Right renal cortex interstitium (tissue), 3 donors: ENCODE measurements around the gene KLHL3. TPM values are rescaled to one million over a fixed set of nuclear protein-coding genes. Genes with fewer than 3 reads are reported as not detected.
"Not testable (repeated sequence)": the region's sequence is repeated elsewhere in the genome, so short reads cannot be mapped to it uniquely, and the experiment has no call there.

ENCODE experiments used
- DNase-seq, 3 donors: peaks; one replicate each; pipeline ENCODE4 v3.0.0-alpha.2; 2013; ENCODE audit warnings: low read depth in 3 of 3, low spot score in 2 of 3
- polyA plus RNA-seq, 3 donors: library from polyadenylated mRNA; unstranded; fragments of 120-200 nt; gene quantifications; one replicate each; pipeline ENCODE4 v1.2.1, GENCODE V29; 2013; ENCODE audit not compliant: insufficient read length in 3 of 3

The KLHL3 gene, protein sequence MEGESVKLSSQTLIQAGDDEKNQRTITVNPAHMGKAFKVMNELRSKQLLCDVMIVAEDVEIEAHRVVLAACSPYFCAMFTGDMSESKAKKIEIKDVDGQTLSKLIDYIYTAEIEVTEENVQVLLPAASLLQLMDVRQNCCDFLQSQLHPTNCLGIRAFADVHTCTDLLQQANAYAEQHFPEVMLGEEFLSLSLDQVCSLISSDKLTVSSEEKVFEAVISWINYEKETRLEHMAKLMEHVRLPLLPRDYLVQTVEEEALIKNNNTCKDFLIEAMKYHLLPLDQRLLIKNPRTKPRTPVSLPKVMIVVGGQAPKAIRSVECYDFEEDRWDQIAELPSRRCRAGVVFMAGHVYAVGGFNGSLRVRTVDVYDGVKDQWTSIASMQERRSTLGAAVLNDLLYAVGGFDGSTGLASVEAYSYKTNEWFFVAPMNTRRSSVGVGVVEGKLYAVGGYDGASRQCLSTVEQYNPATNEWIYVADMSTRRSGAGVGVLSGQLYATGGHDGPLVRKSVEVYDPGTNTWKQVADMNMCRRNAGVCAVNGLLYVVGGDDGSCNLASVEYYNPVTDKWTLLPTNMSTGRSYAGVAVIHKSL
- polyA plus RNA-seq = 10 to 100 TPM; 16.2 to 17.9 (median 16.9) TPM

DNA sequence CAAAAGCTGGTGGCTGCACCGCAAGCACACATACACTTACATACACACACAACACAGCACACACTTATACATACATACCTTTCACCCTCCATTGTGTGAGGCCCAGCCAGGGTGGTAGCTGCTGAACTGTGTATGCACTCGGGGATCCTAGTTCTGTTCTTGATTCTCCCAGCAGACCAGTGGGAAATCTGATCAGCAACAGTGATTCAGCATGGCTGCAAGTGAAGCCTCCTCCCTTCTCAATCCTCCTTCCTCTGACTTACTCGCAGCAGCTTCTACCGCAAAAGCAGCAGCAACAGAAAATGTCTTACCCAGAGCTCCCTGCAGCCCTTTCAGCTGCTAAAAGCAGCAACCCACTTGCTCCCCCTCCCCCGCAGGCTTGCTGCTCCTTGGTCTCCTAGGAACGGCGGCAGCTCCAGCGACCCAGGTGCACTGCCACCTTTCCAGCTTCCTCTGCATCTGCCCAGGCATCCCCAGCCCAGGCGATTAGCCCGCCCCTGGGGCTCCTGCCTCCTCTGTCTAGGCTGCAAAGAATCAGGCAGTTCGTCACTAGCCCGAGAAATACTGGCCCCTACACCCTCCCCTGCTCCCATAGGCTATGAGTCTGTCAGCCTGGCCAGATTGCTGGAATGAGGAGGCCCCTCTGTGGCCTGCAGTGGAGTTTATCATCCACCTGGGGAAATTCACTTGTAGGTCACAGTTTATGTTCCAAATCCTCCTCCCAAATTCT, at the start of gene KLHL3:
KLHL3 (minus strand) TSS at position 535 of the 730 bp plus-strand sequence; CDS start at position 92, 443 bp downstream.
- DNase-seq = peak in 1 of 3 donors; percentile 31

DNA sequence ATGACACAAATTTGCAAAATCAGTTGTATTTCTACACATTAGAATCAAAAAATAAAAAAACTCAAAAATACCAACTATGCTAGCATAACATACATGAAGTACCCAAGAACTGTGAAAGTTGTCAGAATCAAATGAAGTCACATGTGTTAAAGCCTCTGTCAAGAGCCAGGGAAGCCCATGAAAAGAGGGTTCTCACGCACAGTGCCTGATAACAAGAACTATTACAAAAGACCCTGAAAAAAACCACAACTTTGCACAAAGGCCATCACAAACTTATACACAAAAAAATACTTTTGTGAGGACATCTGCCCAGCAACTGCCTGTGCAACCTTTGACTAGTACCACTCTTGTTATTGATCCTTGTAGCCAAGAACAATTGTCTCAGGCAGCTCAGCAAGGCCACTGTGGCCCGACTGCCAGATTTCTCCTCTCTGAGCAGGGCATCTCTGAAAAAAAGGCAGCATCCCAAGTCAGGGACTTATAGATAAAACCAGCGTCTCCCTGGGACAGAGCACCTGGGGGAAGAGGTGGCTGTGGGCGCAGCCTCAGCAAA, 47.2 kb upstream of the KLHL3 start:
- DNase-seq = no peak

DNA sequence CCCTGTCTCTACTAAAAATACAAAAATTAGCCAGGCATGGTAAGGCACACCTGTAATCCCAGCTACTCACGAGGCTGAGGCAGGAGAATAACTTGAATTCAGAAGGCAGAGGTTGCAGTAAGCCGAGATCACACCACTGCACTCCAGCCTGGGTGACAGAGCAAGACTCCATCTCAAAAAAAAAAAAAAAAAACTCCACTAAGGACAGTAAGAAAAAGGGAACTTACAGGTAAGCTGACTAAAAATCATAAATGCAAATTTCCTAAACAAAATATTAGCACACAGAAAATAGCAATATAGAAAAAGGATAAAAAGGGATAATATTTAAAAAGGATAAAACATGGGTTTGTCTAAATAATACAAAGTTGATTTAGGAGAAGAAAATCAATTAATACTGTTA, 46.2 kb upstream of the KLHL3 start:
- DNase-seq = no peak

DNA sequence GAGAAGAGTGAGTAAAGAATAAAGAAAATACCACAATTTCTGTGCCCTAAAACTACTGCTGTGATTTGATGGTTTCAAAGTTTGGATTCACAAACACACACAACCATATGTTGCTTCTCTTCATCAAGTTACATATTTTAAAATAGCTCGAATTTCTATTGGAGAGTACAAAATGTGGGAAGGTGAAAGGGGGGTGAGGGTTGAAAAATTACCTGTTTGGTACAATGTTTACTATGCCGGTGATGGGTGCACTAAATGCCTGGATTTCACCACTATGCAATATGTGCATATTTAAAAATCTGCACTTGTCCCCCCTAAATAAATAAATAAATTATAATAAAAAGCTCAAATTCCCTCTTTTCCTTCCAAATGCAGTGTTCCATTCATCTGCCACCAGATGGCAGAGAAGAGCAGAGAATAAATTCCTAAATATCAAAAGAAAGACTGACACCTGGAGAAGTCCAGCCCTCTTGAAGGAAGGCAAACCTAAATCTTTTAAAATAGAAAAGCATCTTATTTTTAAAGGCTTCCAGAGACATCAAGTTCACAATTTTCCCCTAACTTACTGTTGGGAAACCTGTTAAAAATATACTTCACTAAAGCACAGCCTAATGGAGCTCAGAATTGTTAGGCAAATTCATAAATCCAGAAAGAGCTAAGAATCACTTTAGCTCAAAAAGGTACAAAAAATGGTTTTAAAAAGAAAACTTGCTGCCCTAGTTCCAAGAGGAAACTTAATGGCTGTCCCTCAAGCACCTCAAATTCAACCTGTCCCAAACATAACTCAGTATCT, 43.1 kb upstream of the KLHL3 start:
- DNase-seq = peak in 2 of 3 donors; percentile 23 to 25

DNA sequence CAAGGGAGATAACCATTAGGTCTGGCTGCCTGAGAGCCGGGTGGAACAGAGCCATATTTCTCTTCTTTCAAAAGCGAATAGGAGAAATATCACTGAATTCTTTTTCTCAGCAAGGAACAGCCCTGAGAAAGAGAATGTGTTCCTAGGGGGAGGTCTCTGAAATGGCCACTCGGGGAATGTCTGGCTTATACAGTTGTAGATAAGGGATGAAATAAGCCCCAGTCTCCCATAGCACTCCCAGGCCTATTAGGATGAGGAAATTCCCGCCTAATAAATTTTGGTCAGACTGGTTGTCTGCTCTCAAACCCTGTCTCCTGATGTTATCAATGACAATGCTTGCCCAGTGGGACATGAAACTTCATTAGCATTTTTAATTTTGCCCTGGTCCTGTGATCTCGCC, 32.0 kb upstream of the KLHL3 start:
- DNase-seq = not testable (repeated sequence)

DNA sequence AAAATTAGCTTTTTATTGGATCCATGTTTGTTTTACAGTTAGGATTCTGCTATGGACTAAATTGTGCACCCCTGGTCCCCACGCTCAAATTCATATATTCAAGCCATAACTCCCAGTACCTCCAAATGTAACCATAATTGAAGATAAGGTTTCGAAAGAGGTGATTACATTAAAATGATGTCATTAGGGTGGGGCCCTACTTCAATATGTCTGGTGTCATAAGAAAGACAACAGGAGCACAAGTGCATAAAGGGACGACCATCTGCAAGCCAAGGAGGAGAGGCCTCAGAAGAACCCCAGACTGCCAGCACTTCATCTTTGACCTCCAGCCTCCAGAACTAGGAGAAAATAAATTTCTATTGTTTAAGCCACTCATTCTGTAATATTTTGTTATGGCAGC, 25.7 kb upstream of the KLHL3 start:
- no peak for DNase-seq

DNA sequence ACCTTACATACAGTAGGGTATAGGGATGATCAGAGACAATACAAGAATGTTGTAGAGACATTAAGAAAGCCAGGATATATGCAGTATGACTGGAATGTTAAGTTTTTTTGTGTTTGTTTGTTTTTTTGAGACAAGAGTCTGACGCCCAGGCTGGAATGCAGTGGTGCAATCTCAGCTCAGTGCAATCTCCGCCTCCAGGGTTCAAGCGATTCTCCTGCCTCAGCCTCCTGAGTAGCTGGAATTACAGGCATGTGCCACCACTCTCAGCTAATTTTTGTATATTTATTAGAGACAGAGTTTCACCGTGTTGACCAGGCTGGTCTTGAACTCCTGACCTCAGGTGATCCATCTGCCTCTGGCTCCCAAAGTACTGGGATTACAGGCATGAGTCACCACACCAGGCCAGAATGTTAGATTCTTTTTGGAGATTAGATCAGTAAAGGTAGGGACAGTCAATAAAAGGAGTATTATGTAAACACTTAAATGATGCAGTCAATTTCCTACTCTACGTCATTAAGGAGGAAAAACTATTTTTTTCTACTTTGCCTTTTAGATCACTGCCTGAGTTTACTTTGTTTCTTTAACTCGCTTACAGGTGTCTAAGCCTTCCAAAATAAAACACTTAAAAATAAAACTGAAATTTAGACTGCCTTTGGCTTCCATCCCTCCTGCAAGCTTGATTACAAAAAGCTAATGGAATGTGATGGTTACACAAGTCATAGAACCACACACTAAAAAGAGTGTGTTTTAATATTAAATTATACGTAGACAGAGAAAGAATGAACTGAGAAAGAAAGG, 25.0 kb upstream of the KLHL3 start:
- no peak for DNase-seq

DNA sequence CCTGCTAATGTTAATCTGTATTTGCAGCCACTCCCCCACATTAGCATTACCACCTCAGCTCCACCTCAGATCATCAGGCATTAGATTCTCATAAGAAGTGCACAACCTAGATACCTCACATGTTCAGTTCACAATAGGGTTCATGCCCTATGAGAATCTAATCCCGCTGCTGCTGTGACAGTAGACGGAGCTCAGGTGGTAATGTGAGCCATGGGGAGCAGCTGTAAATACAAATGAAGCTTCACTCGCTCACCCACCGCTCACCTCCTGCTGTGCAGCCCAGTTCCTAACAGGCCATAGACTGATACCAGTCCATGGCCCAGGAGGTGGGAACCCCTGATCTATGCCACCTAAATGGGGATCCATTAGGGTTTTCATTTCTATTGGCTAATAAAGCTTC, 24.4 kb upstream of the KLHL3 start:
- no peak for DNase-seq

DNA sequence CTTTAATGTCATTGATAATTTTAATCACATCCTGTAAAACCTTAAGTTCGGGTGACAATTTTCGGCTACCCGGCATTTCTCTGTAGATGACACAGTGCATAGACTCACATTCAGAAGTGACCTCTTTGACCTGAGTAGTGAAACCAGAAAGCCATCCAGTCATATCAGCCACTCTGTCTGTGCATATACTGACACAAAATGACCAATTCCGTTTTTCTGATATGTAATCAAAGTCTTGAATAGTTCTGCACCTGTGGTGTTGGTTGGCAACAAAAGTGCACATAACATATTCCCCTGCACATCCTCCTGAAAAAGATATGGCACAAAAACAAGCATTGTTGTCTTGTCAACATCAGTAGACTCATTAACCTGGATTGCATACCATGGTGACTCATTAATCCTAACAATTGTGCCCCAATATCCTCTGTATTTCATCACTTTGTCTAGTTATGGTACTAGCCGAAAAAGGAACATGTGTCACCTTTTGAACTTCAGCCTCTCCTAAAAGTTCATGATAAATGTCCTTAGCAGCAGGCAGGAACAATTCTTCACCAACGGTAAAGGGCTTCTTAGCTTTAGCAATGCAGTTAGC, 22.9 kb upstream of the KLHL3 start:
- DNase-seq = no peak

DNA sequence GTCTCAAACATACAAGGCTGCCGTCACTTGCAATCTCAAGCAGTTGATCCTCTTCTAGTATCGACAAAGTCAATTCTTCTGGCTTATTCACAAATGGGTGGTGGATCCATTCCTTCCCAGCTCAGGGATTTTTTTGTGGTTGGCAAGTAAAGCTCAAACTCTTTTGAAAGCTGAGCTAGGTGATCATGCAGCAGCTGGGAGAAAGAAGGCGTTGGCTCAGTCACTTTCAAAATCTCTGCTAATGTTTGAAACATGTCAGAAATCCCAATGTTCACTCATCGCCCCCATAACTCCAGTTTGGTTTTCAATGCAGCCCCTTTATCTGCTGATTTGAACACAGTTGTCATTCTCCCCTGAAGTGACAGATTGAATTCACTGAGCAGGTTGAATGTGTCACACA, 22.2 kb upstream of the KLHL3 start:
- no peak for DNase-seq

DNA sequence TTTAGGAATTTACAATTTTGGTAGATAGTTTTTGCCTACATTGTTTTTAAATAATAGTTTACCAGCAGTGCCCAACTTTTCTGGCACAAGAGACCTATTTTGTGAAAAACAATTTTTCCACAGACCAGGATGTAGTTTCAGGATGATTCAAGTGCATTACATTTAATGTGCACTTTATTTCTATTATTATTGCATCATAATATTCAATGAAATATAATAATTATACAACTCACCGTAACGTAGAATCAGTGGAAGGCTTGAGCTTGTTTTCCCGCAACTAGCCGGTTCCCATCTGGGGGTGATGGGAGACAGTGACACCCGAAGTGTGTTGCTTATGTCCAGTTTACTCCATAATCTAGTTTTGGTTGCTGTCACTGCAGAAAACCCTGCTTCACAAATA, 21.7 kb upstream of the KLHL3 start:
- no peak for DNase-seq

DNA sequence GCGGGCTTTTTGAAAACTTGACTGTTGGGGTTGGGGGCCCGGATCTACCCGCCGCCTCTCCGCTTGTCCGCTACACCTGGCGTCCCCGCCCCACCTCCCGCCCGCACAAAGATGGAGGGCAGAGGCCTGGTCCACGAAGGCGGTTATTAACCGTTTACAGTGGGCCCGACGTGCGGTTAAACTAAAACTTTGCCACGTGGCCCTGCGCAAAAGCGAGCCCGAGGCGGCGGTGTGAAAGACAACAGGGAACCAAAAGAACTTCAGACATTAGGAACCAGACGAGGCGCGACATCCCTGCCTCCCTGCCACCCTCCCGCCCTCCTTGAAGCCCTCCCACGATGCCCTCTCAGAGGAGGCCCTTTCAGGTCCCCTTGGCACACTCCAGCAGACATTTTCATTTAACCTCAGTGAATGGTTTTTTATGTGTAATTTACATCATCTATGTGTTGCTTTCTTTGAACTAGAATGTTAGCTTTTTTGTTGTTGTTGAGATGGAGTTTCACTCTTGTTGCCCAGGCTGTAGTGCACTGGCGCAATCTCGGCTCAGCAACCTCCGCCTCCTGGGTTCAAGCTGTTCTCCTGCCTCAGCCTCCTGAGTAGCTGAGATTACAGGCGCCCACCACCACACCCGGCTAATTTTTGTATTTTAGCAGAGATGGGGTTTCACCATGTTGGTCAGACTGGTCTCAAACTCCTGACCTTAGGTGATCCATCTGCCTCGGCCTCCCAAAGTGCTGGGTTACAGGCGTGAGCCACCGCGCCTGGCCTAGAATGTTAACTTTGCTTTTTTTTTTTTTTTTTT, 19.3 kb upstream of the KLHL3 start:
- DNase-seq = peak in 1 of 3 donors; percentile 41

DNA sequence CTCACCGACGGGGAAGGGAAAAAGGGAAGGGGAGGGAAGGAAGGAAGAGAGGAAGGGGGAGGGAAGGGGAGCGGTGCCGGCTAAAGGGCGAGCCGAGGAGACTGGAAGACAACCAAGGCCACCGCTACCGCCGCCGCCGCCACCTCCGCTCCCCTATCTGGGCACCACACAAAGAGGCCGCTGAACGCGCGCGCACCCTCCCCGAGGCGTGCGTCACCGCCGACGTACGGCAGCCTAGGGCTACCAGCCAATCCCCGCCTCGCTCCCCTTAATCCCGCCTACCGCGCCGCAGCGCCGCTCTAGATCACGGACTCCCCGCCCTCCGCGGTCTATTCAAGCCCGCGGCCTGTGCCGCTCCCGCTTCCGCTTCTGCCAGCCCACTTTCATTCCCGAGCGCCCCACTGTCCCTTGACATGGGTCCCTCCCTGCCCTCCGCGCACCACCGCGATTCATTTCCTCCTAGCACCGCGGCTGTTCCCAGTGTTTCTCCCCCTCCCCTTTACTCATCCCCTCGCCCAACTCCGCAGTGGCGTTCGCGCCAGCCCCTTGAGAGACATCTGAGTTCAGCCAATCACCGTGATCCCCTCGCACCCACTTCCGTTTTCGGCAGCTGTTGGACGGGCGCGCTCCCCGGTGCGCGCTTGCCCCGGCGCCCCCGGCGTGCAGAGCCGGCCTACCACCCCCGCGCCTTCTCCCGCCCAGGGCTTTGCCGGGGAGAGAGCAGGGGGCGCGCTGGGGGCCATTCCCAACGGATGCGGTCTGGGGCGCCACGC, 18.5 kb upstream of the KLHL3 start, which contains the start of gene HNRNPA0:
HNRNPA0 (minus strand) TSS at position 176 of the 773 bp plus-strand sequence. CDS start 297 bp downstream, outside the sequence.
- DNase-seq = peak; percentile 94 to 96 (median 94)

DNA sequence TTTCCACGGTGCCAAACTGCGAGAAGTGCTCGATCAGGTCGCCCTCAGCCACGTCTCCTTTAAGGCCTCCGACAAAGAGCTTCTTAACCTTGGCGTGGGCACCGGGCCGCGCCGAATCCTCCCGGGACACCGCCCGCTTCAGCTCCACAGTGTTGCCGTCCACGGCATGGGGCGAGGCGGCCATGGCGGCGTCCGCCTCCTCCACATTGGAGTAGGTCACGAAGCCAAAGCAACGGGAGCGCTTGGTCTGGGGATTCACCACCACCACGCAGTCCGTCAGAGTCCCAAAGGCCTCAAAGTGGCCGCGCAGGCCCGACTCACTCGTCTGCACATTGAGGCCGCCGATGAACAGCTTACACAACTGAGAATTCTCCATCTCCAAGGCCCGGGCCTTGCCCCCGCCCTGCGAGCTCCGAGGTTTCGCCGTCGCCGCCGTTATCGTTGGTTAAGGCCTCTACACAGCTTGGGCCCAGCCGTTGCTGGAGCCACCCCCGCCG, 17.9 kb upstream of the KLHL3 start:
- peak in 1 of 3 donors; percentile 36 for DNase-seq

DNA sequence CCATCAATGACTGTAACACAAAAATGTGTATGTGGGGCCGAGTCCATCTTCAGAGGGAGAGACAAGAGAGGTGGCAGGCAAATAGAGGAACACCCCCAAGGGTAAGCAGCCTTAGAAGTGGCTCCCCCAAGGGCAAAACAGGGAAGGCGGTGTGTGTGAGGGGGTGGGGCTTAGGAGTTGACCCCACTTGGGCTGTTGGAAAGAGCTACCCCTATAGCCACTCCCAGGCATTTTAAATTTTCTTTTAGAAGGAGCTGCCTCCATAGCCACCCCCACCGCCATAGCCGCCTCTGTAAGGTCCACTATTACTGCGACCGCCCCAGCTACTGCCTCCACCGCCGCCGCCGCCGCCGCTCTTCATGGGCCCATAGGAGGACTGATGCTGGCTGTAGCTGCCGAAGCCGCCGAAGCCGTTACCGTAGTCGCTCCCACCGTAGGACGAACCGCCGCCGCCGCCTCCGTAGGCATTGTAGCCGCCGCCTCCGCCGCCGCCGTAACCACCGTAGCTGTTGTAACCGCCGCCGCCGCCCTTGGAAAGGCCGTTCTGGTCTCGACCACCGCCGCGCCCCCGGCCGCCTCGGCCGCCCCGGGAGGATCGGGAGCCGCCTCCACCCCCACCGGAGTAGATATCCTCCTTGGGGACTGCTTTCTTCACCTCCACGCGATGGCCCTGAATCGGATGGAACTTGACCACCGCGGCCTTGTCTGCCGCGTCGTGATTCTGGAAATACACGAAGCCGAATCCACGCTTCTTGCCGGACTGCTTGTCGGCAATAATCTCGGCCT, 17.2 kb upstream of the KLHL3 start:
- no peak for DNase-seq

DNA sequence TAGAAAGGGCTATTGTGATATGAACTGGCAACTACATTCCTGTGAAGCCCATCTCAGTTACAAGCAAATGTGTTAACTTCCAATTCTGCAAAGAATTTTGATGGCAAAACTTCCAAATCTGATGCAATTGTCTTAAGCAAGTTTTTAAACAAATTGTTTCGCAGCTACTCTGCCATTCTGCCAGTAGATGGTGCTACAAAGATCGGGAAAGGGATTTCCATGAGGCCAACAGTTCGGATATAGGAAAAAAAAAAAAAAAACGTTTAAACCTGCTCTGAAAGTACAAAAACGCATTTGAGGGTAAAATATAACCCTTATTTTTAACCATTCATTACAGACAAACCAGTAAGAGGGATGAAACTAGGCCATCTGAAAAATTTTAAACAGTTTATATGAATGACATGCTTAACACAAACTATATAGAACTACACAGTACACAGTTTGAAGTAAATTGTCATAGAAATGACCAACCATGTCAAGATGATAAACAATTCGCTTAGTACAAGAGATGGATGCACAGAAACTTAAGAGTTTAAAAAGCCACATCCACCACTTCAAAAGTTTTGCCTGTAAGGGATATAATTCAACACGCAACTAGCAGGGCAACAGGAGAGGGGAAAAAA, 16.1 kb upstream of the KLHL3 start:
- no peak for DNase-seq
